Transverse colon (tissue), 4 donors: ENCODE measurements around the gene LPIN2.

ENCODE experiments used
- POLR2AphosphoS5 ChIP-seq, 3 donors: sonication (generic); formaldehyde crosslinking; IDR thresholded peaks; one replicate each; pipeline ENCODE4 v1.6.1; 2016; ENCODE audit warnings: antibody characterized with exemption in 3 of 3
- TF ChIP-seq, protein P1 (sequence below), 5 experiments: fragments of 200-600 bp in 3 of 5; fragments of 450-650 bp in 2 of 5; sonication (generic) in 3 of 5; IDR thresholded peaks; 1 replicate in 2 of 5; 2 replicates in 3 of 5; pipeline ENCODE4 v1.5.1; 2016 to 2017; ENCODE audit warnings: antibody characterized with exemption in 5 of 5, inconsistent platforms in 3 of 5, mild to moderate bottlenecking in 2 of 5, moderate library complexity in 1 of 5

DNA sequence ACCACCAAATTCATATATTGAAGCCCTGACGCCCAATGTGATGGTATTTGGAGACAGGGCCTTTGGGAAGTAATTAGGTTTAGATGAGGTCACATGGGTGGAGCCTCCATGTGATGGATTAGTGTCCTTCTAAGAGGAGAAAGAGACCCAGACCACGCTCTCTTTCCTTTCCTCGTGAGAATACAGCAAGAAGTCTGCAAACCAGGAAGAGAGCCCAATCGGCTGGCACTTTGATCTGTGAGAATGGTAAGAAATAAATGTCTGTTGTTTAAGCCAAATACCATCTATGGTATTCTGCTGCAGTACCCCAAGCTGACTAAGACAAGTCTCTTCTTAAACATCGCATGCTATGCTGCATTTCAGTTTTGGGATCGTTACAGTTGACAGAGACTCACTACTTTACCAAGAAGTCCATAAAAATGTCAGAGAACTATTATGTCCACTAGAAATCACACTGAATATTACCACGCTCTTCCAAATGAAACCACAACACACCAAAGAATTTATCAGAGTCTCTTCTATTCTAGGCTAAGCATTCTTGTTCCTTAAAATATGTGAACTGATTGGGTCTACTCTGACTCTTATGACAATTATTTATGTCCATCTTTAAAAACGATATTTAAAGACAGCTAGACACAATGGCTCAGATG is 48.5 kb downstream of the LPIN2 start:
- TF ChIP-seq, protein P1, sequence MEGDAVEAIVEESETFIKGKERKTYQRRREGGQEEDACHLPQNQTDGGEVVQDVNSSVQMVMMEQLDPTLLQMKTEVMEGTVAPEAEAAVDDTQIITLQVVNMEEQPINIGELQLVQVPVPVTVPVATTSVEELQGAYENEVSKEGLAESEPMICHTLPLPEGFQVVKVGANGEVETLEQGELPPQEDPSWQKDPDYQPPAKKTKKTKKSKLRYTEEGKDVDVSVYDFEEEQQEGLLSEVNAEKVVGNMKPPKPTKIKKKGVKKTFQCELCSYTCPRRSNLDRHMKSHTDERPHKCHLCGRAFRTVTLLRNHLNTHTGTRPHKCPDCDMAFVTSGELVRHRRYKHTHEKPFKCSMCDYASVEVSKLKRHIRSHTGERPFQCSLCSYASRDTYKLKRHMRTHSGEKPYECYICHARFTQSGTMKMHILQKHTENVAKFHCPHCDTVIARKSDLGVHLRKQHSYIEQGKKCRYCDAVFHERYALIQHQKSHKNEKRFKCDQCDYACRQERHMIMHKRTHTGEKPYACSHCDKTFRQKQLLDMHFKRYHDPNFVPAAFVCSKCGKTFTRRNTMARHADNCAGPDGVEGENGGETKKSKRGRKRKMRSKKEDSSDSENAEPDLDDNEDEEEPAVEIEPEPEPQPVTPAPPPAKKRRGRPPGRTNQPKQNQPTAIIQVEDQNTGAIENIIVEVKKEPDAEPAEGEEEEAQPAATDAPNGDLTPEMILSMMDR (IDR thresholded peaks at IDR 0.05), result no peak
- no peak for TF ChIP-seq POLR2AphosphoS5 (IDR thresholded peaks at IDR 0.05)
